ENCODE results near the gene MANSC4.

- TF ChIP-seq CTCF (IDR thresholded peaks at IDR 0.05) (no peak), POLR2A (IDR thresholded peaks at IDR 0.05) (no peak)
Measured at GRCh38 chr12:27822076-27822712, 42.2 kb upstream of the MANSC4 start.
